Glutamatergic neuron (in vitro differentiated cells): ENCODE measurements around the gene ARAP2. TPM values are rescaled to one million over a fixed set of nuclear protein-coding genes. Genes with fewer than 3 reads are reported as not detected.

Source experiments
- DNase-seq: peaks from one replicate; pipeline ENCODE4 v3.0.0; 2022
- H3K27ac Mint-ChIP-seq: one replicate; pipeline ENCODE4 v1.8.0; 2020; ENCODE audit warnings: mild to moderate bottlenecking, mixed read lengths, inconsistent platforms; ENCODE audit not compliant: unreplicated experiment
- H3K27me3 Mint-ChIP-seq: one replicate; pipeline ENCODE4 v1.8.0; 2020; ENCODE audit warnings: mild to moderate bottlenecking, moderate library complexity, mixed read lengths, inconsistent platforms; ENCODE audit not compliant: unreplicated experiment
- H3K36me3 Mint-ChIP-seq: one replicate; pipeline ENCODE4 v1.8.0; 2020; ENCODE audit warnings: mild to moderate bottlenecking, mixed read lengths, inconsistent platforms; ENCODE audit not compliant: unreplicated experiment
- H3K4me1 Mint-ChIP-seq: one replicate; pipeline ENCODE4 v1.8.0; 2020; ENCODE audit warnings: mild to moderate bottlenecking, low read depth, mixed read lengths, inconsistent platforms; ENCODE audit not compliant: unreplicated experiment
- H3K4me3 Mint-ChIP-seq: one replicate; pipeline ENCODE4 v1.8.0; 2020; ENCODE audit warnings: mild to moderate bottlenecking, mixed read lengths, inconsistent platforms; ENCODE audit not compliant: unreplicated experiment
- H3K9me3 Mint-ChIP-seq: one replicate; pipeline ENCODE4 v1.8.0; 2020; ENCODE audit warnings: mild to moderate bottlenecking, moderate library complexity, mixed read lengths, inconsistent platforms; ENCODE audit not compliant: unreplicated experiment
- CTCF ChIP-seq: fragments of 200-600 bp; sonication (generic); IDR thresholded peaks from one replicate; pipeline ENCODE4 v1.5.0; 2021; ENCODE audit not compliant: partially characterized antibody, unreplicated experiment
- total RNA-seq: library from RNA; stranded (reverse); fragmentation: NEBNext Ultra II Directional; extraction: Animal tissue kit (Norgen Biotek cat#: 25700); gene quantifications from one replicate; pipeline ENCODE4 v1.2.1, GENCODE V29; 2021; ENCODE audit not compliant: unreplicated experiment

Gene ARAP2
- total RNA-seq, 1 donor from 2014 or later: 1.4 TPM

DNA sequence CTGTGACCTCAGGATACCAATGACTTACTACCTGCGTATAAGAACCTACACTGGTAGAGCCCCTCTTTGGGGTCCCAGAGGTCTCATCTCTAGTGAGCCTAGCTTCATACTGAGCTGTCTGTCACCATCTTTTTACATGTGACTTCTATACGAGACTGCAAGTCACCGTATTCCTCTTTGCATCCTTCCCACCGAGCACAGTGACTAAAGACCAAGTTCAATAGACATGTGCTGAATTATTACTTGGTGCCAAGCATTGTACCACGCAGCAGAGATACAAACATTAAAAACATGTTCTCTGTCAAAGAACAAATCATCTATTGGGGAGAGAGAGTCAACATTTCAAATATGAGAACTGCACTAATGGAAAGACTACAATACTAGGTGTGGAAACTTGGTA is 16.4 kb downstream of the ARAP2 start:
- Mint-ChIP-seq H3K4me1 (peaks cover 15% of the 10 kb centered on the region), H3K27ac (no peak overlapping the region), H3K36me3 (no peaks in the 10 kb centered on the region), H3K27me3 (no peaks in the 10 kb centered on the region), H3K4me3 (no peak overlapping the region), H3K9me3 (no peaks in the 10 kb centered on the region)
- no peak for TF ChIP-seq CTCF
- no peak for DNase-seq

DNA sequence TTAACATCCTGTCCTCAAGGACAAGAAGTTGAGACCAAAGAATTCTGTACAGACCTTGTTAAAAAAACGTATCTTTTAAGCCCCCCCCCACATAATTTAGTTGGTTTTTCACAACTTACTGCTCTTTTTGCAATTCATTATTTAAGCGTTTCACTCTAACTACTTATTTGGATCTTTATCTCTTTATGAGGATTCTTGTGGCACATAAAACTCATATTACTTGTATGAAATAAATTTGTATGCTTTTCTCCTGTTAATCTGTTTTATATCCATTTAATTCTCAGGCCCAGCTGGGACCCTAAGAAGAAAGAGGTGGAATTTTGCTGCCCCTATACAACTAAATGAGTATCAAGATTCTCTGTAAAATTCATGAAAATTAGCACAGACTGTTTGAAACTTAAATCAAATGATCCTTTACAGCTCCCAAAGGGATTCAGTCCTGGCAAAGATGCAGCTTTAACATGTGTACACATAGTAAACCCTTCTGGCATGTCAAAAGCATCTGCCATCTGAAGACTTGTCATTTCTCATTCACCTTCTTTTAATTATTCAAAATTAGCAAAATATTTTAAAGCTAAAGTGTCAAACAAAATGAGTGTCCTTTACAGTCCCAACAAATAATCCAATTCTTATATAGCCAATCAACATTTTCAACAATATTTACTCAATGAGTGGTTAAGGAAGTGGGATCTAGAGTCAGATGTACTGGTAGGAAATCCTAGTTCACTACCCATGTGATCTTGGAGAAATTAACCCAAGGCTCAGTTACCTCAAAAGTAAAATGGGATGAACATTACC is 17.7 kb downstream of the ARAP2 start:
- no peaks in the 10 kb centered on the region for H3K36me3 Mint-ChIP-seq
- no peak for TF ChIP-seq CTCF

DNA sequence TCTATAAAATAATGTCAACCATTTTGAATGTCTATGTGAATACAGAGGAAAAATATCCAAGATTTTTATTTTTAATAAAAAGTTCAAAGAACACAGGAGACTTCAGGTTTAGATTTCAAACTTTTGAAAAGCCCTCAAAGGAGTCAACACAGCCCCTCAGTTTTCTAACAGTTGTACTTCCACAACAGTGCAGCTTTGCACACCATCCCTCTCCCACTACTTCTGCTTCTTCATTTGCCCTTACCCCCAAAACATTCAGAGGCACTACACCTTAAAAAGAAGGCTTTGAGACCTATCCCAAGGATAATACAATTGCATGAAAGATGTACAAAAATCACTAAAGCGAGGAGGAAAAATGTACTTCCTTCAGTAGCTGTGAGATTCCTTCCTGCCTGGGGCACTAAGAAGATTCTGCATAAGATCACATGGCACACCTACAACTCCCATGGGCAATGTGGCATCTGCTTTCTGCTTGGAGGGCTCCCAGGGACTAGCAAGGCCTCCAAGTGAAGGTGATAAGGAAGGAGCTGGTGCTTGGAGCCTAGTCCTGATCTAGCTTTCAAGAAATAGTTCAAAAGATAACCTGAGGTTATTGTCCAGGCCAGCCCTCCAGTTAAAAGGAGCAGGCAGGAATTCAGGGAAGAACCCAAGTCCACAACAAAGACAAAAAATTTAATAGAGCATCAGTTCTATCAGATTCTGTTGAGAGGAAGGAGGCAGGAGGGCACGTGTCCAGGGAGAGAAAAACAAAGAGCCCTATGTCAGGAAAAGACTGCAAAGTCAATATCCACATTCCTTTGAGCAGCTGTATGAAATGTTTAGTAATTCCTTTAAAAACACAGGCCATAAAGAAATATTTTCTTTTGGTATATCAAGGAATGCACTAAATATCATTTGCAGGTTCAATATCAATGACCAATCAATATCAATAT is 19.1 kb downstream of the ARAP2 start:
- Mint-ChIP-seq H3K27ac (no peak overlapping the region), H3K4me3 (peak overlapping the region; percentile 17), H3K36me3 (no peaks in the 10 kb centered on the region)

More for the DNA sequence above, 17.7 kb downstream of the ARAP2 start:
- DNase-seq: no peak
- no peaks in the 10 kb centered on the region for H3K27me3 Mint-ChIP-seq
- no peak overlapping the region for H3K4me3 Mint-ChIP-seq
- no peak overlapping the region for H3K27ac Mint-ChIP-seq
- peaks cover 1% of the 10 kb centered on the region for H3K9me3 Mint-ChIP-seq
- H3K4me1 Mint-ChIP-seq: peaks cover 15% of the 10 kb centered on the region

GRCh38 chr4:36222702-36223101 is 21.6 kb downstream of the ARAP2 start:
- no peaks in the 10 kb centered on the region for H3K36me3 Mint-ChIP-seq
- no peak for TF ChIP-seq CTCF

More for the DNA sequence above, 19.1 kb downstream of the ARAP2 start:
- no peak for DNase-seq
- no peak for TF ChIP-seq CTCF
- peaks cover 1% of the 10 kb centered on the region for H3K9me3 Mint-ChIP-seq
- H3K4me1 Mint-ChIP-seq: peaks cover 15% of the 10 kb centered on the region
- H3K27me3 Mint-ChIP-seq: no peaks in the 10 kb centered on the region

DNA sequence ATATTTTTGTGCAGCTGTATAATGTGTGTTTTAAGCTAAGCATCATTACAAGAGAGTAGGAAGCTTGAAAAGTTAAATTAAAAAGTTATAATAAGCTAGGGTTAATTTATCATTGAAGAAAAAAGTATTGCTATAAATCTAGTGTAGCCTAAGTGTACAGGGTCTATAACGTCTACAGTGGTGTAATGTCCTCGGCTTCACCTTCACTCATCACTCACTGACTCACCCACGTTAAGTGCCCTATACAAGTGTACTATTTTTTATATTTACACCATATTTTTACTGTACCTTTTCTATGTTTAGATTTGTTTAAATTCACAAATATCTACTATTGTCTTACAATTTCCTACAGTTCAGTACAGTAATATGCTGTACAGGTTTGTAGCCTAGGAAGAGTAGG is 23.5 kb downstream of the ARAP2 start:
- no peak overlapping the region for H3K27ac Mint-ChIP-seq
- peaks cover 6% of the 10 kb centered on the region for H3K4me1 Mint-ChIP-seq
- peaks cover 1% of the 10 kb centered on the region for H3K9me3 Mint-ChIP-seq
- H3K4me3 Mint-ChIP-seq: no peak overlapping the region
- no peaks in the 10 kb centered on the region for H3K27me3 Mint-ChIP-seq
- TF ChIP-seq CTCF: no peak
- DNase-seq: no peak
- H3K36me3 Mint-ChIP-seq: no peaks in the 10 kb centered on the region

More at GRCh38 chr4:36222702-36223101, 21.6 kb downstream of the ARAP2 start:
- Mint-ChIP-seq H3K4me3 (no peak overlapping the region), H3K27ac (no peak overlapping the region), H3K9me3 (peaks cover 1% of the 10 kb centered on the region), H3K27me3 (no peaks in the 10 kb centered on the region), H3K4me1 (peaks cover 15% of the 10 kb centered on the region)
- no peak for DNase-seq
